PC-9 (cell line): ENCODE measurements around the gene TRPC4. TPM values are rescaled to one million over a fixed set of nuclear protein-coding genes. Genes with fewer than 3 reads are reported as not detected.

Experiments used
- Bru-seq: library from RNA; stranded (reverse); fragments of 400-500 nt; gene quantifications from one replicate; lab custom pipeline; 2021; lab: Mats Ljungman, UMichigan
- BruChase-seq, 2 experiments: library from RNA; stranded (reverse); fragments of 400-500 nt; gene quantifications; one replicate each; lab custom pipeline; 2021; lab: Mats Ljungman, UMichigan
- BruUV-seq: library from RNA; stranded (reverse); fragments of 400-500 nt; replicated peaks from 2 replicates; lab custom pipeline; 2021; lab: Mats Ljungman, UMichigan
- CTCF ChIA-PET: fragments of 300-600 bp; sonication (Branson Sonifier 250); formaldehyde crosslinking; loops from one replicate; lab custom pipeline; 2022; ENCODE audit warnings: antibody characterized with exemption; lab: Charles Lee
- POLR2A ChIA-PET: fragments of 300-600 bp; sonication (Branson Sonifier 250); formaldehyde crosslinking; loops from one replicate; lab custom pipeline; 2022; ENCODE audit warnings: antibody characterized with exemption; ENCODE audit not compliant: unreplicated experiment; lab: Charles Lee
- DNase-seq, 2 experiments: peaks; one replicate each; pipeline versions ENCODE4 v3.0.0 to v3.0.0-alpha.2; 2015 to 2022; ENCODE audit warnings: mixed read lengths in 1 of 2
- H2AFZ ChIP-seq: fragments of 200-600 bp; sonication (generic); 2 replicates; pipeline ENCODE4 v1.8.1; 2017; ENCODE audit warnings: antibody characterized with exemption
- H3F3A ChIP-seq: fragments of 200-600 bp; sonication (generic); 2 replicates; pipeline ENCODE4 v1.8.1; 2017; ENCODE audit warnings: antibody characterized with exemption, mild to moderate bottlenecking, low read depth; ENCODE audit not compliant: insufficient read depth
- H3K27ac ChIP-seq: fragments of 200-600 bp; sonication (generic); 2 replicates; pipeline ENCODE4 v1.6.1; 2016; ENCODE audit warnings: mixed run types
- H3K27me3 ChIP-seq: fragments of 200-600 bp; sonication (generic); 2 replicates; pipeline ENCODE4 v1.6.1; 2016; ENCODE audit warnings: low read depth, mixed run types; ENCODE audit not compliant: insufficient read depth
- H3K36me3 ChIP-seq: fragments of 200-600 bp; sonication (generic); 2 replicates; pipeline ENCODE4 v1.6.1; 2016; ENCODE audit warnings: low read depth, mixed run types
- H3K4me1 ChIP-seq: fragments of 200-600 bp; sonication (generic); replicated peaks from 2 replicates; pipeline ENCODE4 v1.6.1; 2016; ENCODE audit warnings: mixed run types; ENCODE audit not compliant: insufficient read depth
- H3K4me2 ChIP-seq: fragments of 200-600 bp; sonication (generic); 2 replicates; pipeline ENCODE4 v1.6.1; 2017; ENCODE audit warnings: mixed run types
- H3K4me3 ChIP-seq: fragments of 200-600 bp; sonication (generic); 2 replicates; pipeline ENCODE4 v1.6.1; 2016; ENCODE audit warnings: mixed run types
- H3K79me2 ChIP-seq: fragments of 200-600 bp; sonication (generic); 2 replicates; pipeline ENCODE4 v1.6.1; 2017; ENCODE audit warnings: low read depth, mixed run types
- H3K9me2 ChIP-seq: fragments of 200-600 bp; sonication (generic); 2 replicates; pipeline ENCODE4 v1.8.1; 2017; ENCODE audit warnings: mild to moderate bottlenecking; ENCODE audit not compliant: insufficient read depth
- H3K9me3 ChIP-seq: fragments of 200-600 bp; sonication (generic); 2 replicates; pipeline ENCODE4 v1.8.1; 2016; ENCODE audit warnings: low read depth; ENCODE audit not compliant: insufficient read depth
- H4K20me1 ChIP-seq: fragments of 200-600 bp; sonication (generic); 2 replicates; pipeline ENCODE4 v1.8.1; 2017; ENCODE audit not compliant: insufficient read depth
- EZH2 ChIP-seq: fragments of 200-600 bp; sonication (generic); IDR thresholded peaks from 2 replicates; pipeline ENCODE4 v1.8.0; 2017; ENCODE audit warnings: antibody characterized with exemption, low read depth
- intact Hi-C: fragments of 100-400 bp; cut with micrococcal nuclease; formaldehyde crosslinking; loops from one replicate; pipeline ENCODE4 v1.10.0; 2022; ENCODE audit not compliant: unreplicated experiment
- long read RNA-seq: library from polyadenylated mRNA; stranded (forward); transcript quantifications from one replicate; pipeline ENCODE4 v2.0.0, GENCODE V29; 2022
- total RNA-seq: library from RNA; stranded (reverse); gene quantifications from 2 replicates; pipeline ENCODE4 v1.2.3, GENCODE V29; 2021
- TF ChIP-seq, protein P1 (sequence below): fragments of 200-600 bp; sonication (generic); conservative IDR thresholded peaks from 2 replicates; pipeline ENCODE4 v1.6.1; 2017; ENCODE audit warnings: mixed run types, antibody characterized with exemption, mild to moderate bottlenecking, moderate library complexity

The TRPC4 gene
- total RNA-seq (1.4 and 1.7 TPM in 2 replicates), Bru-seq, nascent RNA (percentile 53 among the genes with signal in this experiment), BruChase-seq, experiment 1, labeled RNA remaining after a 2-hour chase (percentile 53 among the genes with signal in this experiment), BruChase-seq, experiment 2, labeled RNA remaining after a 6-hour chase (percentile 31 among the genes with signal in this experiment)
- long read RNA-seq, full-length matches to known transcripts = 1 of 2 reads
- long read RNA-seq, partial matches to known transcripts = 1 of 2 reads
- long read RNA-seq, other reads (novel, unspliced or antisense) = 0 of 2 reads

DNA sequence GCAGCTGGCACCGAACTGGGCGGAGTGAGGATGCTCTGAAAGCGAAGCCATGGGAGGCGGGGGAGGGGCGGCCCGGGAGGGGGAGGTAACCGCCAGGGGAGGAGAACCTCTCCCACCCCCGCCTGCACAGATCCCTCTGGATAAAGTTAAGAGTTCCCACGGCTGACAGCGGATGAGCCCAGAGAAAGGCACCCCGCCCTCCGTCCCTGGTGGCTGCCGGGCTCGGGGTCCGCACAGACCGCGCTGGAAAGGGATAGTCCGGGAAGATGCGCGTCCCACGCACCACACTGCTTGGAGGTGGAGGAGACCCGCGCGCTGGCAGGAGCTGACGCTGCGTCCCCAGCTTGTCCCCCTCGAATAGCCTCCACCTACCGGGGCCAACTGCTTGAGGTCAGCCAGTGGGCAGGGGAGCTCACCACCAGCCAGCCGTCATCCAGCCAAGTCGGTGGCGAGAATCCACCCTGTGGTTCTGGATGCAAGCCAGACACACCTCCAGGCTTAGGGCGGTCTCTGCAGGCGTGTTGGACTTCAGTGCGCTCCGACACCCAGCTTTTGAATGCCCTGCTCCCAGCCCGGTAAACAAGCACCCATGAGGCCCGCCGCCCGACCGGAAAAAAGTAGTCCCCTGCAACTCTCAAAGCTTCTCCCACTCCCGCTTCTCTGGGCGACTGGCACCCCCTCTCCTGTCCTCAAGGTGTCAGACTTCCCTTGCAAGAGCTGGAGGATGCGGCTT lies at the start of gene TRPC4:
TSS of gene TRPC4 (minus strand) at position 17 of the 733 bp plus-strand sequence. CDS start 86,439 bp downstream, outside the sequence.
- Histone ChIP-seq H3K27ac (no peak within 1 kb of the TSS), H3K4me3 (peak within 1 kb of the TSS; percentile 63), H2AFZ (peak within 1 kb of the TSS; percentile 89), H3K27me3 (no peaks in the 10 kb centered on the region), H3K9me2 (no peaks in the 10 kb centered on the region), H3K4me1 (peaks cover 12% of the 10 kb centered on the region), H3F3A (no peaks in the 10 kb centered on the region), H3K4me2 (peak within 1 kb of the TSS; percentile 95), H3K79me2 (no peaks in the 10 kb centered on the region), H4K20me1 (no peaks in the 10 kb centered on the region), H3K9me3 (no peaks in the 10 kb centered on the region), H3K36me3 (no peaks in the 10 kb centered on the region)
- intact Hi-C loops = loop anchor here (1.0 to 10.0 kb wide), 7 partner anchors 175 to 1045 kb away; partner anchors contain the start of gene UFM1
- BruUV-seq = no TSS peak
- DNase-seq = peak; percentile 48 to 71
- CTCF ChIA-PET = interaction anchor here (0.6 to 4.2 kb wide), 3 partner anchors 172 to 712 kb away, joined by 3 to 17 read pairs (median 12); no protein-coding TSS in a partner anchor
- TF ChIP-seq, protein P1, sequence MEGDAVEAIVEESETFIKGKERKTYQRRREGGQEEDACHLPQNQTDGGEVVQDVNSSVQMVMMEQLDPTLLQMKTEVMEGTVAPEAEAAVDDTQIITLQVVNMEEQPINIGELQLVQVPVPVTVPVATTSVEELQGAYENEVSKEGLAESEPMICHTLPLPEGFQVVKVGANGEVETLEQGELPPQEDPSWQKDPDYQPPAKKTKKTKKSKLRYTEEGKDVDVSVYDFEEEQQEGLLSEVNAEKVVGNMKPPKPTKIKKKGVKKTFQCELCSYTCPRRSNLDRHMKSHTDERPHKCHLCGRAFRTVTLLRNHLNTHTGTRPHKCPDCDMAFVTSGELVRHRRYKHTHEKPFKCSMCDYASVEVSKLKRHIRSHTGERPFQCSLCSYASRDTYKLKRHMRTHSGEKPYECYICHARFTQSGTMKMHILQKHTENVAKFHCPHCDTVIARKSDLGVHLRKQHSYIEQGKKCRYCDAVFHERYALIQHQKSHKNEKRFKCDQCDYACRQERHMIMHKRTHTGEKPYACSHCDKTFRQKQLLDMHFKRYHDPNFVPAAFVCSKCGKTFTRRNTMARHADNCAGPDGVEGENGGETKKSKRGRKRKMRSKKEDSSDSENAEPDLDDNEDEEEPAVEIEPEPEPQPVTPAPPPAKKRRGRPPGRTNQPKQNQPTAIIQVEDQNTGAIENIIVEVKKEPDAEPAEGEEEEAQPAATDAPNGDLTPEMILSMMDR = peak; percentile 74
- no peak for TF ChIP-seq EZH2
- POLR2A ChIA-PET = interaction anchor here (1.2 kb wide), 1 partner anchor 479 kb away, joined by 5 read pairs; no protein-coding TSS in a partner anchor

DNA sequence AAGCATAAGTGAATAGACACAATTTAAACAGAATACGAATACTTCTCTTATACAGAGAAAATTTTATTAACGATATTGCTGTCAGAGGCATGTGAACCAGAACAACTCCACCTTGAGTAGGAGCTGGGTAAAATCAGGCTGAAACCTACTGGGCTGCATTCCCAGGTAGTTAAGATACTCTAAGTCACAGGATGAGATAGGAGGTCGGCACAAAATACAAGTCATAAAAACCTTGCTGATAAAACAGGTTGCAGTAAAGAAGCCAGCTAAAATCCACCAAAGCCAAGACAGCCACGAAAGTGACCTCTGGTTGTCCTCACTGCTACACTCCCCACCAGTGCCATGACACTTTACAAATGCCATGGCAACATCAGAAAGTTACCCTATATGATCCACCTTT lies 49.2 kb upstream of the TRPC4 start:
- no TSS peak for BruUV-seq
- Histone ChIP-seq H3K9me3 (no peaks in the 10 kb centered on the region), H3K27ac (no peak overlapping the region), H2AFZ (peak overlapping the region; percentile 21; the same call in 1 of the 2 replicates), H3F3A (no peaks in the 10 kb centered on the region), H3K36me3 (no peaks in the 10 kb centered on the region), H4K20me1 (no peaks in the 10 kb centered on the region), H3K9me2 (no peaks in the 10 kb centered on the region), H3K4me3 (no peak overlapping the region), H3K4me1 (no peaks in the 10 kb centered on the region), H3K27me3 (no peaks in the 10 kb centered on the region), H3K4me2 (0 out of 2 replicates have a peak overlapping the region, but pooled peaks have one; percentile 29), H3K79me2 (no peaks in the 10 kb centered on the region)
- DNase-seq = no peak
- TF ChIP-seq, protein P1 = no peak
- no peak for TF ChIP-seq EZH2
- intact Hi-C loops = no loop called here
- ChIA-PET POLR2A (no interaction called here), CTCF (no interaction called here)

DNA sequence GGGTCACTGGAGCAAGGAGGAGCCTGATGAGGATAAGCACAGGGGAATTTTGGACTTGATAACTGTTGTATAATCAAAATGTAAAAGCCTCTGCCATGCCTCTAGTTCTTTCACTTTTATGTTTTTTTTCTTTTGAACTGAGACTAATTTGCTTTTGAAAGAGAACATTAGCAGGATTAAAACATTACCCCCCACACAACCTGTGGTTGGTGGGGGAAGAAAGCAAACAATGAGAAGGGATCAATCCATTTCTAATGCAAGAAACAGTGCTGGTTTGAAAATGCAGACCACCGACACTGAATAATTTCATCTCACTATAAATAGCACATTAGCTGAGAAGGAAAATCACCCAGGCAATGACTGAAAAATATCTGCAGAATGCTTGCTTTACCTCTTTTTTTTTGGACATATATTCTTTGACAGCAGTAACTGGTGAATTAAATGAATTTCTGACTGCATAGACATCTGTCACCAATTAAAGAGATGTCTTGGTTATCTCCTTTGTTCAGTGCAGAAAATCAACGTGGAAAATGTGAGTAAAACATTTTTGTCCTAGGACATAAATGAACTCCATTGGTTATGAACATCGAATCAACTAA lies 48.6 kb upstream of the TRPC4 start:
- H3K27ac ChIP-seq = no peak overlapping the region
- H3K36me3 ChIP-seq = no peaks in the 10 kb centered on the region
- no peaks in the 10 kb centered on the region for H3K79me2 ChIP-seq
- CTCF ChIA-PET = interaction anchor here (0.7 kb wide), 1 partner anchor 242 kb away, joined by 3 read pairs; no protein-coding TSS in a partner anchor
- no peak overlapping the region for H3K4me2 ChIP-seq
- TF ChIP-seq EZH2 = no peak
- TF ChIP-seq, protein P1 = no peak
- no peaks in the 10 kb centered on the region for H3K4me1 ChIP-seq
- H3K27me3 ChIP-seq = no peaks in the 10 kb centered on the region
- intact Hi-C loops = no loop called here
- H3F3A ChIP-seq = no peaks in the 10 kb centered on the region
- H4K20me1 ChIP-seq = no peaks in the 10 kb centered on the region
- no peak for DNase-seq
- no peak overlapping the region for H3K4me3 ChIP-seq
- BruUV-seq = no TSS peak
- no peaks in the 10 kb centered on the region for H3K9me3 ChIP-seq
- H3K9me2 ChIP-seq = no peaks in the 10 kb centered on the region
- POLR2A ChIA-PET = no interaction called here
- H2AFZ ChIP-seq = peak overlapping the region; percentile 21; the same call in 1 of the 2 replicates
